Vagina (tissue), 2 donors: ENCODE data around the gene AP3S1. TPM values are rescaled to one million over a fixed set of nuclear protein-coding genes. Genes with fewer than 3 reads are reported as not detected.

Experiments used
- DNase-seq, 2 donors: peaks; one replicate each; pipeline ENCODE4 v3.0.0-alpha.2; 2017; ENCODE audit errors: extremely low spot score in 2 of 2
- H3K27ac ChIP-seq: fragments of 200-600 bp; sonication (generic); one replicate; pipeline ENCODE4 v1.5.1; 2019
- H3K27me3 ChIP-seq: fragments of 200-600 bp; sonication (generic); one replicate; pipeline ENCODE4 v1.5.1; 2019
- H3K36me3 ChIP-seq, 2 donors: fragments of 200-600 bp; sonication (generic); one replicate each; pipeline ENCODE4 v1.5.1; 2017 to 2019
- H3K4me1 ChIP-seq: fragments of 200-600 bp; sonication (generic); one replicate; pipeline ENCODE4 v1.5.1; 2019
- H3K4me3 ChIP-seq, 2 donors: fragments of 200-600 bp; sonication (generic); 1 replicate in 1 of 2; 2 replicates in 1 of 2; pipeline ENCODE4 v1.5.1; 2016 to 2019
- H3K9me3 ChIP-seq: fragments of 200-600 bp; sonication (generic); one replicate; pipeline ENCODE4 v1.5.1; 2019
- CTCF ChIP-seq, 3 experiments: fragments of 450-650 bp in 2 of 3; fragments of 200-600 bp in 1 of 3; sonication (generic) in 1 of 3; IDR thresholded peaks; one replicate each; pipeline ENCODE4 v1.5.1; 2017 to 2019; ENCODE audit warnings: antibody characterized with exemption in 3 of 3, mild to moderate bottlenecking in 2 of 3, moderate library complexity in 2 of 3
- POLR2A ChIP-seq, 2 donors: fragments of 450-650 bp; IDR thresholded peaks; one replicate each; pipeline ENCODE4 v1.6.1; 2017; ENCODE audit warnings: antibody characterized with exemption in 2 of 2, mild to moderate bottlenecking in 2 of 2, moderate library complexity in 2 of 2
- POLR2AphosphoS5 ChIP-seq, 2 donors: sonication (generic); formaldehyde crosslinking; IDR thresholded peaks; one replicate each; pipeline ENCODE4 v1.9.0; 2017; ENCODE audit warnings: antibody characterized with exemption in 2 of 2, mild to moderate bottlenecking in 2 of 2, low read depth in 1 of 2; ENCODE audit not compliant: insufficient read depth in 1 of 2
- intact Hi-C: fragments of 100-400 bp; cut with DNase I; formaldehyde crosslinking; loops from one replicate; pipeline ENCODE4 v1.15.1; 2023
- total RNA-seq: library from RNA; depleted of rRNA; stranded (reverse); fragments of >200 nt; gene quantifications from one replicate; pipeline ENCODE4 v1.2.3, GENCODE V29; 2016

Gene AP3S1
- total RNA-seq, 1 donor from 2014 or later = 36.8 TPM

GRCh38 chr5:115949096-115949495 lies 107.4 kb downstream of the AP3S1 start:
- no peak for DNase-seq
- TF ChIP-seq POLR2A (IDR thresholded peaks at IDR 0.05) = no peak
- TF ChIP-seq POLR2AphosphoS5 (IDR thresholded peaks at IDR 0.05; ENCODE audit: insufficient read depth in 1 of 2, low read depth in 1 of 2) = no peak
- no peak for TF ChIP-seq CTCF (IDR thresholded peaks at IDR 0.05)
- H3K27me3 ChIP-seq = no peaks in the 10 kb centered on the region
- intact Hi-C loops = no loop called here
- H3K9me3 ChIP-seq = no peaks in the 10 kb centered on the region
- no peak overlapping the region for H3K4me3 ChIP-seq
- no peaks in the 10 kb centered on the region for H3K36me3 ChIP-seq
- no peaks in the 10 kb centered on the region for H3K4me1 ChIP-seq
- no peak overlapping the region for H3K27ac ChIP-seq

GRCh38 chr5:115952588-115952987 lies 110.9 kb downstream of the AP3S1 start:
- TF ChIP-seq POLR2AphosphoS5 (IDR thresholded peaks at IDR 0.05; ENCODE audit: insufficient read depth in 1 of 2, low read depth in 1 of 2) = no peak
- TF ChIP-seq POLR2A (IDR thresholded peaks at IDR 0.05) = no peak
- TF ChIP-seq CTCF (IDR thresholded peaks at IDR 0.05) = no peak
- H3K27ac ChIP-seq = no peak overlapping the region
- no peaks in the 10 kb centered on the region for H3K4me1 ChIP-seq
- no peaks in the 10 kb centered on the region for H3K9me3 ChIP-seq
- intact Hi-C loops = no loop called here
- no peaks in the 10 kb centered on the region for H3K36me3 ChIP-seq
- H3K27me3 ChIP-seq = no peaks in the 10 kb centered on the region
- H3K4me3 ChIP-seq = no peak overlapping the region
- no peak for DNase-seq

GRCh38 chr5:115954144-115954543 lies 112.4 kb downstream of the AP3S1 start:
- Histone ChIP-seq H3K9me3 (no peaks in the 10 kb centered on the region), H3K27ac (no peak overlapping the region), H3K4me1 (no peaks in the 10 kb centered on the region), H3K36me3 (no peaks in the 10 kb centered on the region), H3K27me3 (no peaks in the 10 kb centered on the region), H3K4me3 (no peak overlapping the region)
- intact Hi-C loops = no loop called here
- TF ChIP-seq POLR2A (IDR thresholded peaks at IDR 0.05) (no peak), POLR2AphosphoS5 (IDR thresholded peaks at IDR 0.05; ENCODE audit: insufficient read depth in 1 of 2, low read depth in 1 of 2) (no peak), CTCF (IDR thresholded peaks at IDR 0.05) (no peak)
- DNase-seq = no peak

GRCh38 chr5:115956957-115957356 lies 115.2 kb downstream of the AP3S1 start:
- Histone ChIP-seq H3K27me3 (no peaks in the 10 kb centered on the region), H3K27ac (no peak overlapping the region), H3K4me3 (no peak overlapping the region), H3K36me3 (no peaks in the 10 kb centered on the region), H3K4me1 (peaks cover 8% of the 10 kb centered on the region), H3K9me3 (no peaks in the 10 kb centered on the region)
- no peak for DNase-seq
- TF ChIP-seq POLR2A (IDR thresholded peaks at IDR 0.05) (no peak), POLR2AphosphoS5 (IDR thresholded peaks at IDR 0.05; ENCODE audit: insufficient read depth in 1 of 2, low read depth in 1 of 2) (no peak), CTCF (IDR thresholded peaks at IDR 0.05) (no peak)
- intact Hi-C loops = no loop called here

- no peaks in the 10 kb centered on the region for H3K27me3 ChIP-seq
- TF ChIP-seq POLR2AphosphoS5 (IDR thresholded peaks at IDR 0.05; ENCODE audit: insufficient read depth in 1 of 2, low read depth in 1 of 2) (no peak), POLR2A (IDR thresholded peaks at IDR 0.05) (no peak), CTCF (IDR thresholded peaks at IDR 0.05) (no peak)
- peak overlapping the region in 1 of 2 donors; percentile 42 for H3K4me3 ChIP-seq
- intact Hi-C loops = no loop called here
- H3K9me3 ChIP-seq = no peaks in the 10 kb centered on the region
- H3K4me1 ChIP-seq = peaks cover 22% of the 10 kb centered on the region
- H3K36me3 ChIP-seq = no peaks in the 10 kb centered on the region
- no peak overlapping the region for H3K27ac ChIP-seq
- DNase-seq = no peak
Measured at GRCh38 chr5:115961381-115962238, 119.9 kb downstream of the AP3S1 start.
